ENCODE measurements around the gene KMT5C. TPM values are rescaled to one million over a fixed set of nuclear protein-coding genes. Genes with fewer than 3 reads are reported as not detected.

KMT5C gene
- total RNA-seq, 1 donor from 2014 or later: 4.5 TPM

DNA sequence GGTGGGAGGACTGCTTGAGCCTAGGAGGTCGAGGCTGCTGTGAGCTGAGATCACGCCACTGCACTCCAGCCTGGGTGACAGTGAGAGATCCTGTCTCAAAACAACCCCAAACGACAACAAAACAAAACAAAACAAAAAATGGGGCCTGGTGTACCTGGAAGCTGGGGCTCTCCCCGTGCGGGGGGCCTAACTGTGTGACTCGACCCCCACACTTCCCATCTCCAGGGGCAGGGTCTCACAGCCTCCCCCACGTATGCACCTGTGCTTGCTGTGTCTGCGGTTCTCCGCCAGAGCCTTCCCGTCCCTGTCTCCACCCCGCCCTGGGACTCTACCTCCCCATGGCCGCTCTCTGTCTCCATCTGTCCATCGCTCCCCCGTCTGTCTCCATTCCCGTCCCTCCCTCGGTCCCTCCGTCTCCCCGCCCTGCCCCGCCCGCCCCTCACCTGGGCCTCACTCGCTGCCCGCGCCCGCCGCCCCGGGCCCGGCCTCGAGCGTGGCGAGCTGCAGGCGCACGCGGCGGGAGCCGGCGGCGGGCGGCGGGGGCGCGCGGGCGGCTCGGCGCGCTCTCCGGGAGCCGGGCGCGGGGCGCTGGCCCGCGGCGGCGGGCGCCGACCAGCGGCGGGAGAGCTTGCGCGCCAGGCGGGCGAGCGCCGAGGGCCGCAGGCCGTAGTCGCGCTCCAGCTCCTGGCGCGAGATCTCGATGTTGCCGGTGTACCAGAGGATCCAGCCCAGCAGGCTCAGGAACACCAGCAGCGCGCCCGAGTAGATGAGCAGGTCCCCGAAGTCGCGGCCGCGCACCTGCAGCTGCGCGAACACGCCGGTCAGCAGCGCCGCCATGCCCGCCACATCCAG is 43.8 kb downstream of the KMT5C start:
- ATAC-seq (peak; percentile 21), DNase-seq (ENCODE audit: low spot score) (no peak)

DNA sequence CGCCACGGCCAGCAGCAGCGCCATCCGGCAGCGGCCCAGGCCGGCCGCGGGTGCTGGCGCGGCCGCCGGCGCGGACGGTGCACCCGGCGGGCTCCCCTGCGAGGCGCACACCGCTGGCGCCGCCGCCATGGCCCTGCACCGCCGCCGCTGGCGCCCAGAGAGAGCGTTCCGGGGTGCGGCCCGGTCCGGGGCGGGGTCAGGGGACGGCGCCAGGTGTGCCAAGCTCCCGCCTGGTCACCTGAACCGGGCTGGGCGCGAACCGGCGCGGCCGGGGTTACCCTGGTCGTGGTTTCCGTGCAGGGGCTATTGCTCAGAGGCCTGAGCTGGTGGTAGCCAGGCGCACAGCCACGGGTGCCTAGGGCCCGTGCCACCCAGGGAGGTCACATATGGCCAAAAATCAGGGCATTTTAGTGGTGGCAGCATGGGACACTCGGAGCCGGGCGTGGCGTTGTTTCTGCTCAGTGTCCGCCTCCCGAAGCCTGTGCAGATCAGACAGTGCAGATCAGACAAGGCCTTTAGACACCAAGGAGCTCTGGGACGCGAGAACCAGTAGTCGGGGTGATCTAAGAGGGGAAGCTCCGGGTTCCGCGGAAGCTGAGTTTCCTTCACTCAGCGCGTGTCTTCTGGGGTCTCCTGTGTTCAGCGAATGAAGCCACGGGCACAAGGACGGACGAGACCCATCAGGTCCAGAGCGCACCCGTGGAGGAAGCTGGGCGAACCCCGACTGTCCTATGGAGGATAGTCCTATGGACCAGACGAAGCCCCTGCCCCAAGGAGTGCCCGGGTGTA is 44.6 kb downstream of the KMT5C start, which contains the start of gene TMEM238:
Gene TMEM238 (minus strand): TSS at position 162 of the 789 bp plus-strand sequence. CDS start 33 bp downstream, at position 129.
- ATAC-seq (peak; percentile 66), DNase-seq (ENCODE audit: low spot score) (peak; percentile 83)

DNA sequence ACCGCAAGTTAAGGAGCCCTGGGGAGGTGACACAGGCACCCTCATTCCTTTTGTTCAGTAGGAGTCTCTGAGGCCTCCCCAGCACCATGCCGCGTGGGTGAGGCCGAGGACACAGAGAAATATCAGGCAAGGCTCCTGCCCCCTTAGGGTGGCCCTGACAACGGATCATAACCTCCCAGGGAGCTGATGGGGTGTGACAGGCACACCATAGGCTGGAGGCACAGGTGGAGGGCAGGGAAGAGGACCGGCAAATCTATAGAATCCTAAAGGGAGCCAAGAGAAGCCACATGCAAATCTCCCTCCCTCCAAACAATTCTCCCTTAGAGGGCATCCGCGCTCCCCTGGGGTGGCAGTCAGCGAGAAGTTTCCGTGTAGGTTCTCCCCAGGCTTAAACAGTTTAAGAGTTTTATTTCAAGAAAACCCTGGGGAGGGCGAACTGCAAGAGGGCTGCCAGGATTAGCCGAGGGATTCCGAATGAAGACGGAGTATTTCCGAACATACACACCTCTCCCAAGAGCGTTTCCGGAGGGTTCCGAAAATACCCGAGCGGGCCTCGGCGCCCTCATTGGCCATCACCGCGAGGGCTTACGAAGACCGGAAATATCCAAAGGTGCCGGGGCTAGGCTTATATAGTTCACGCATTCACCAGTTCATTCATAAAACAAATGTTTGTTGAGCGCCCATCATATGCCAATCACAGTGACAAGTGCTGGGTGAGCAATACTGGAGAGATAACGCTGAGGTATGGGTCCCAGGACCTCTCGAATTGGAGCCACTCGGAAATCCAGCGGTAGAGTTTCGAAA is 45.4 kb downstream of the KMT5C start:
- peak; percentile 97 for DNase-seq (ENCODE audit: low spot score)
- peak; percentile 78 for ATAC-seq

DNA sequence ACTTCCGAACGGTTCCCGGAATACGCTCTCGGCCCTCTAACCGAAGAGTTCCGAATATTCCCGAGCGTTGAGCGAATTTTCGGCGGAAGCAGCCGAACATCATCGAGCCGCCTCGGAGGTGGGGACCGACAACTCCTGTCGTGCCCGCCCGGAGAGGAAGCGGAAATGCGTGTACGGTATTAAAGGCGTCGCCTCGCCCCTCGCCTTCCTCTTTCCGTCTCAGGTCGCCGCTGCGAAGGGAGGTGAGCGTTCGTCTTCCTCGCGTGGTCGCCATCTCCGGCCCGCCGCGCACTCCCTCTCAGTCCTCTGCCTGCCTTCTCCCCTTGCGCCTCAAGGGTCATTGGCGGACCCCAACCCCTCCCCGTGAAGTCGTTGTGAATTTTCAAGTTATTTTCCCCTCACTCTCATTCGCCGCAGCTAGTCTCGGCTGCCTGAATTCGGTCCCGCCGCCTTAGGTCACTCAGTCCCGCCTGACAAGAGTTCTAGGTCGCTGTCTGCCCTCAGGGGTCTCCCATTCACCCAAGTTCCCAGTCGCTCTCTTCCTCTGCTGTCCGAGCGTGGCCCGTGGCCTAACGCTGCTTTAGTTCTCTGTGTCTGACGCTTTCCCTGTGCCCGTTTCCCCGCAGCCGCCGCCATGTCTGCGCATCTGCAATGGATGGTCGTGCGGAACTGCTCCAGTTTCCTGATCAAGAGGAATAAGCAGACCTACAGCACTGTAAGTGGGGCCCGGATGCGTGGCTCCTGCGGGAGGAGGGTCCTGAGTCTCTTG is 46.2 kb downstream of the KMT5C start, which contains the start of gene RPL28:
Gene RPL28 (plus strand): TSS at position 209 of the 769 bp plus-strand sequence. CDS start 426 bp downstream, at position 635.
- ATAC-seq: peak; percentile 80
- DNase-seq (ENCODE audit: low spot score): peak; percentile 99

DNA sequence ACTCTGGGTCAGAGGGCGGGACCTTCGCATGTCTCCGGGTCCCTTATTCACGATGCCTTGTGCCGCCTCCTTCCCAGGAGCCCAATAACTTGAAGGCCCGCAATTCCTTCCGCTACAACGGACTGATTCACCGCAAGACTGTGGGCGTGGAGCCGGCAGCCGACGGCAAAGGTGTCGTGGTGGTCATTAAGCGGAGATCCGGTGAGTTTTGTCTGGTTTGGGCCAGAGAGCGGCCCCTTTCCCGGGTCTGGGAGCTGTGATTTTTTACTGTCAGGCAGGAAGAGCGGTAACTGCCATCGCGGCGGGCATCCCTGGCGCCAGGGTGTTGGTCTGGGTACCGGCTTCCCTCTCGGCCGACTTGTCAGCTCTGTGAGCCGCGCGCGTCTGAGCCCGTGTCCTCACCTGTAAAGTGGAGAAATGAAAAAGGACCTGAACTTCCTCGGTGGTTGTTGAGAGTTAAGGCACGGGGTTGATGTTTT is 46.9 kb downstream of the KMT5C start:
- no peak for DNase-seq (ENCODE audit: low spot score)

DNA sequence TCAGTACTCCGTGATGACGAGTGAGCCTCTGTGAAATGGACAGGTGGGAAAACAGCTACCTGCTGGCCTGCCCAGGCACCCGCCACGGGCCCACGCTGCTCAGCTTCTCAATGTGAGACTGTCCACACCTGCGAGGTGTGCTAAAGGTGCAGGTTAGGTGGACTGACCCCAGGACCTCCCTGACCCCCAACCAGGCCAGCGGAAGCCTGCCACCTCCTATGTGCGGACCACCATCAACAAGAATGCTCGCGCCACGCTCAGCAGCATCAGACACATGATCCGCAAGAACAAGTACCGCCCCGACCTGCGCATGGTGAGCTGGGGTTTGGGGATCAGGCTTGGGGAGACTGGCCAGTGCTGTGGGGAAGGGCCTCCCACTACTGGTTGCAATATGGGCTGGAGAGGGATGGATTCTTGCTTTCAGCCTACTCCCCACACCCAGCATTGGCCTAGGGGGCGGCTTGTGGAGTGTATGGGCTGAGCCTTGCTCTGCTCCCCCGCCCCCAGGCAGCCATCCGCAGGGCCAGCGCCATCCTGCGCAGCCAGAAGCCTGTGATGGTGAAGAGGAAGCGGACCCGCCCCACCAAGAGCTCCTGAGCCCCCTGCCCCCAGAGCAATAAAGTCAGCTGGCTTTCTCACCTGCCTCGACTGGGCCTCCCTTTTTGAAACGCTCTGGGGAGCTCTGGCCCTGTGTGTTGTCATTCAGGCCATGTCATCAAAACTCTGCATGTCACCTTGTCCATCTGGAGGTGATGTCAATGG is 48.2 kb downstream of the KMT5C start:
- no peak for ATAC-seq
- no peak for DNase-seq (ENCODE audit: low spot score)

More for the DNA sequence above, 46.9 kb downstream of the KMT5C start:
- no peak for ATAC-seq

DNA sequence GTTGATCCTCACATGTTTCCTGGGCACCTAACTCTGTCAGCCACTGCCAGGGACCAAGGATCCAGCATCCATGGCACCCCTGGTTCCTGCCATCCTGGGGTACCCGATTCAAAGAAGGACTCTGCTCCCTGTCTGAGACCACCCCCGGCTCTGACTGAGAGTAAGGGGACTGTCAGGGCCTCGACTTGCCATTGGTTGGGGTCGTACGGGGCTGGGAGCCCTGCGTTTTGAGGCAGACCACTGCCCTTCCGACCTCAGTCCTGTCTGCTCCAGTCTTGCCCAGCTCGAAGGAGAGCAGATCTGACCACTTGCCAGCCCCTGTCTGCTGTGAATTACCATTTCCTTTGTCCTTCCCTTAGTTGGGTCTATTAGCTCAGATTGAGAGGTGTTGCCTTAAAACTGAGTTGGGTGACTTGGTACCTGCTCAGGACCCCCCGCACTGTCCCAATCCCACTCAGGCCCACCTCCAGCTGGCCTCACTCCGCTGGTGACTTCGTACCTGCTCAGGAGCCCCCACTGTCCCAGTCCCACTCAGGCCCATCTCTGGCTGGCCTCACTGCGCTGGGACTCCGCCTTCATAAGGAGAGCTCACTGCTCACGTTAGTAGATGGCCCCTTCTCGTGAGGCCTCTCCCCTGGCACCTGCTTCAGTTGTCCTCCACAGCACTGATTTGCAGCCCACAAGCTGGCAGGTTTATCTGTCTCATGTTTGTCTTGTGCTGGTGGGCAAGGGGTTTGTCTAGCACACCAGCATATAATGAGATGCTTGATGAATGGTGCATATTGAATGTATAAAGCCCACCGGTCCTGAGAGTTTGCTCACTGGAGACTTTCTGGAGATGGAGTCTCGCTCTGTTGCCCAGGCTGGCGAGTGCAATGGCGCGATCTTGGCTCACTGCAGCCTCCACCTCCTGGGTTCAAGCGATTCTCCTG is 50.0 kb downstream of the KMT5C start:
- no peak for ATAC-seq

DNA sequence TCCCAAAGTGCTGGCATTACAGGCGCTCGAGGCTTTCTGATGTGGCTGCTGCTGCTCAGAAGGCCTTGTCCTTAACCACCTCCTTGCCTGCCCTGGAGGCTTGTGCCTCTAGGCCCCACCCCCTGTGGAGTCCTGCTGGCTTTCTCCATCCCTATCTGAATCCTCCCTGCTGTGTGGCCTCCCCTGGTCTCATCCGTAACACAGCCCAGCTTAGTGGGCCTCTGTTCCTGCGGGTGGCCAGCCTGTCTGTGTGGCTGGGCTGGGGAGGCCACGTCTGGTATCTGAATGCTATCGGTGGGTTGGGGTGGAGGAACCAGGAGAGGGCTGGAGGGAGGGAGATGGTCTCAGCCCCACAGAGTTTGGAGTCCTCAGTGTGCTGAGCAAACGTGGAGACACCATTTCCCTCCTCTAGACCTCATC is 50.8 kb downstream of the KMT5C start:
- ATAC-seq: no peak
- DNase-seq (ENCODE audit: low spot score): no peak

More for the DNA sequence above, 50.0 kb downstream of the KMT5C start:
- DNase-seq (ENCODE audit: low spot score): no peak

DNA sequence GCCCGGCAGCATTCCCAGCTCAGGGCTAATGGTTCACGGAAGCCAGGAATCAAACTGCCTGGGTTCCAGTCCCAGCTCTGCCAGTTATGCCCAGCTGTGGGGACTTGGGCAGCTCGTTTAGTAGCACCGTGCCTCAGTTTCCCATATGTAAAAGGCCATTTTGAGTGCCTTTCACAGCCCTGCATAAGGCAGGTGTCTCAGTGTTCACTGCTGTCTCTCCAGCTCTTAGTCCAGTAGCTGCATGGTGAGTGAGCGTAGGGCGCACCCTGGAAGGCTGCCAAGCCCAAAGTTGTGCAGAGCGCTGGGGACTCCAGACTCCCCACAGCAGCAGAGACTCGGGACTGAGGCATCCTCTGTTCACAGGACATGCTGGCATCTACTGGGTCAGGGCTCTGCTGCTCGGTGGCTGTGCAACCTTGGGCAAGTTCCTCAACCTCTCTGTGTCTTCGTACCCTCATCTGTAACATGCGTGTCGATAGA is 51.6 kb downstream of the KMT5C start:
- DNase-seq (ENCODE audit: low spot score): no peak
- ATAC-seq: no peak

DNA sequence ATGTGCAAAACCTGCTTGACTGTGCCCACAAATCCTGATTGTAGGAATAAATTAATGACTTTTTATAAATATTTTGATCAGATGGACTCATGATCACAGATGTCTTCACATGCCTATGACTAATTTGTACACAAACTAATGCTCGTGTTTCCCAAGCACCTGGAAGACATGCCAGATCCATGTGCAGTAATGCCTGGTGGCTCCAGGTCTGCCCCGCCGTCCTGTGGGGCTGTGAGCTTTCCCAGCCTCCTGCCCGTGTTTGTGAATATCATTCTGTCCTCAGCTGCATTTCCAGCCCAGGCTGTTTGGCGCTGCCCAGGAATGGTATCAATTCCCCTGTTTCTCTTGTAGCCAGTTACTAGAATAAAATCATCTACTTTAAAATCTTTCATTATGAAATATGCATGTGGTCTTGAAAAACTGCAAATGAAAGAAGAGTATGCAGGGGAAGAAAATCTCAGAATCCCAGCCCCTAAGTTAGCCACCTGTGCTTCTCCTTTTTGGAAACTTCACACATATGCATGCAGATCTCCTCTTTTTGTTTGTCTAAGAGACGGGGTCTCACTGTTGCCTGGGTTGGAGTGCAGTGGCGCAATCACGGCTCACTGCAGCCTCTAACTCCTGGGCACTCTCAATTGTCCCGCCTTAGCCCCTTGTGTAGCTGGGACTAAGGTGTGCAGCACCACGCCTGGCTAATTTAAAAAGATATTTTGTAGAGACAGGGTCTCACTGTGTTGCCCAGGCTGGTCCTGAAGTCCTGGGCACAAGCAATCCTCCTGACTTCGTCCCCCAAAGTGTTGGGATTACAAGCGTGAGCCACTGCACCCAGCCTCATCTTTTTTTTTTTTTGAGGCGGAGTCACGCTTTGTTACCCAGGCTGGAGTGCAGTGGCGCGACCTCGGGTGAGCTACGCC is 52.3 kb downstream of the KMT5C start:
- no peak for ATAC-seq
- DNase-seq (ENCODE audit: low spot score): no peak

DNA sequence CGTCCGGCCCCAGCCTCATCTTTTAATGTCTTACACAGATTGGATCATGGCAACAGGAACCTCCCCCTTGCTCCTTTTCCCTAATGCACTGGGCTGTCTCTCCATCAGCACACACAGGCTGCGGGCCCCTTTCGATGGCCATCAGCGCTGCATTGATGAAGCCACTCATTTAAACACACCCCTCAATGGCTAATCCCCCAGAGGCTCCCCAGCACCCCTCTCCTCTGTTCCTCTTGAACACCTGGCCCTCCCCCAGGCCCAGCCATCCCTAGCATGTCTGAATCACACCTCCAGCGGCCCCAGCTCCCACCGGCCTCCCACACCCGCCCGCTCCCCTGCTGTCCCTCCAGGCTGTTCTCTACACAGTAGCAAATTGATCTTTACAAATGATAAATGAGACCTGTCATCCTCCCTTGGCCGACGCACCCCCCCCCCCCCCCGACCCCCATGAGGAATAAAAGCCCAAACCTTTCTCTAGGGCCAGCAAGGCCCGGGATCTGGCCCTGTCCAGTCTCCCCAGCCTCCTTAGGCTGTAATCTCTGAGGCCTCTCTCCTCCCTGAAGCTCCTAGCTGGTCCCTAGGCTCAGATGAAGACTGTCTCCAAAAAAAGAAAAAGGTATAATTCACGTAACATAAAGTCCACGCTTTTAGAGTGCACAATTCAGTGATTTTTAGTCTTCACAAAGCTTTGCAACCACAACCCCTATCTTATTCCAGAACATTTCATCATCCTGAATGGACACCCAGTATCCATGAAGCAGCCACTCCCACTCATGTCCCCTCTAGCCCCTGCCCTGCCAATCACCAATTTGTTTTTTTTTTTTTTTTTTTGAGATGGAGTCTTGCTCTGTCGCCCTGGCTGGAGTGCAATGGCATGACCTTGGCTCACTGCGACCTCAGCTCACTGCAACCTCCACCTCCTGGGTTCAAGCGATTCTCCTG is 53.4 kb downstream of the KMT5C start:
- ATAC-seq (no peak), DNase-seq (ENCODE audit: low spot score) (no peak)

Other genes with a start within 250 kb of the KMT5C start
- 46.5 TPM for gene PPP1R12C, start 222.2 kb upstream of the KMT5C start, total RNA-seq
- 0.18 TPM for gene TNNT1, start 190.7 kb upstream of the KMT5C start, total RNA-seq
- gene TNNI3, start 182.1 kb upstream of the KMT5C start, total RNA-seq: not detected
- 0.63 TPM for gene DNAAF3, start 173.3 kb upstream of the KMT5C start, total RNA-seq
- gene SYT5, start 159.6 kb upstream of the KMT5C start, total RNA-seq: 0.20 TPM
- gene PTPRH, start 130.4 kb upstream of the KMT5C start, total RNA-seq: 6.3 TPM
- 15.5 TPM for gene TMEM86B, start 111.1 kb upstream of the KMT5C start, total RNA-seq
- 30.3 TPM for gene PPP6R1, start 80.9 kb upstream of the KMT5C start, total RNA-seq
- gene HSPBP1, start 59.8 kb upstream of the KMT5C start, total RNA-seq: 15.7 TPM
- gene BRSK1, start 55.9 kb upstream of the KMT5C start, total RNA-seq: 0.55 TPM
- gene TMEM150B, start 14.5 kb upstream of the KMT5C start, total RNA-seq: 1.2 TPM
- gene COX6B2, start 14.8 kb downstream of the KMT5C start, total RNA-seq: not detected
- gene GARIN5B, start 23.4 kb downstream of the KMT5C start, total RNA-seq: not detected
- not detected for gene IL11, start 30.6 kb downstream of the KMT5C start, total RNA-seq
- not detected for gene TMEM190, start 37.0 kb downstream of the KMT5C start, total RNA-seq
- 26.6 TPM for gene TMEM238, start 44.4 kb downstream of the KMT5C start, total RNA-seq
- gene RPL28, start 46.1 kb downstream of the KMT5C start, total RNA-seq: 515 TPM
- gene UBE2S, start 67.9 kb downstream of the KMT5C start, total RNA-seq: 5.6 TPM
- not detected for gene SHISA7, start 103.4 kb downstream of the KMT5C start, total RNA-seq
- 105 TPM for gene ISOC2, start 121.8 kb downstream of the KMT5C start, total RNA-seq
- not detected for gene C19orf85, start 124.9 kb downstream of the KMT5C start, total RNA-seq
- gene ZNF628, start 136.7 kb downstream of the KMT5C start, total RNA-seq: 5.3 TPM
- gene NAT14, start 145.3 kb downstream of the KMT5C start, total RNA-seq: 4.6 TPM
- gene SSC5D, start 148.6 kb downstream of the KMT5C start, total RNA-seq: 0.81 TPM
- gene SBK2, start 197.3 kb downstream of the KMT5C start, total RNA-seq: not detected
- not detected for gene SBK3, start 205.7 kb downstream of the KMT5C start, total RNA-seq
- gene ZNF579, start 241.0 kb downstream of the KMT5C start, total RNA-seq: 4.5 TPM

Measured in left lobe of liver (tissue), 2 donors.